Keratinocyte (primary cell): Measurements from ENCODE around the gene UBXN2A. TPM values are rescaled to one million over a fixed set of nuclear protein-coding genes. Genes with fewer than 3 reads are reported as not detected.

Experiments used
- DNase-seq: peaks from one replicate; pipeline ENCODE4 v3.0.0-alpha.2; 2011; ENCODE audit warnings: low read depth, missing footprints, low spot score
- FAIRE-seq: peaks from 2 replicates; lab custom pipeline; 2011; peaks lifted over from hg19 to GRCh38; lab: Jason Lieb, UNC
- H2AFZ ChIP-seq: 2 replicates; pipeline ENCODE4 v1.6.0; 2012; ENCODE audit warnings: low read length, control low read depth, inconsistent platforms; ENCODE audit not compliant: control insufficient read depth
- H3K27ac ChIP-seq: 2 replicates; pipeline ENCODE4 v1.5.1; 2011; ENCODE audit warnings: low read length; ENCODE audit not compliant: control insufficient read depth, insufficient read depth
- H3K27me3 ChIP-seq: 3 replicates; pipeline ENCODE4 v1.6.0; 2011; ENCODE audit warnings: low read length; ENCODE audit not compliant: control insufficient read depth, insufficient read depth; ENCODE audit errors: extremely low read depth
- H3K36me3 ChIP-seq, 2 experiments: 2 replicates in 1 of 2; 3 replicates in 1 of 2; pipeline ENCODE4 v1.5.1; 2011; ENCODE audit warnings: low read length in 2 of 2, mild to moderate bottlenecking in 1 of 2; ENCODE audit not compliant: control insufficient read depth in 2 of 2, insufficient read depth in 2 of 2; ENCODE audit errors: extremely low read depth in 1 of 2
- H3K4me1 ChIP-seq: 3 replicates; pipeline ENCODE4 v1.5.1; 2011; ENCODE audit warnings: low read length; ENCODE audit not compliant: control insufficient read depth, insufficient read depth; ENCODE audit errors: extremely low read depth
- H3K4me2 ChIP-seq: 3 replicates; pipeline ENCODE4 v1.6.0; 2011; ENCODE audit warnings: low read depth, low read length; ENCODE audit not compliant: control insufficient read depth, insufficient read depth; ENCODE audit errors: extremely low read depth
- H3K4me3 ChIP-seq, 3 experiments: fragments of 200-600 bp in 1 of 3; sonication (generic) in 1 of 3; 2 replicates in 2 of 3; 3 replicates in 1 of 3; pipeline ENCODE4 v1.5.1; 2011 to 2016; ENCODE audit warnings: low read length in 3 of 3, mild to moderate bottlenecking in 3 of 3, control low read depth in 2 of 3, inconsistent platforms in 1 of 3, low read depth in 1 of 3, mixed read lengths in 1 of 3, mixed run types in 1 of 3, moderate library complexity in 1 of 3; ENCODE audit not compliant: control insufficient read depth in 2 of 3, insufficient read depth in 2 of 3; ENCODE audit errors: extremely low read depth in 1 of 3
- H3K79me2 ChIP-seq: 2 replicates; pipeline ENCODE4 v1.6.0; 2012; ENCODE audit warnings: low read length; ENCODE audit not compliant: control insufficient read depth, insufficient read depth
- H3K9ac ChIP-seq: 3 replicates; pipeline ENCODE4 v1.6.0; 2011; ENCODE audit warnings: low read length; ENCODE audit not compliant: control insufficient read depth, insufficient read depth; ENCODE audit errors: extremely low read depth
- H3K9me1 ChIP-seq: 3 replicates; pipeline ENCODE4 v1.6.0; 2011; ENCODE audit warnings: low read length; ENCODE audit not compliant: control insufficient read depth, insufficient read depth; ENCODE audit errors: extremely low read depth
- H3K9me3 ChIP-seq: 2 replicates; pipeline ENCODE4 v1.5.1; 2012; ENCODE audit warnings: low read depth, low read length; ENCODE audit not compliant: control insufficient read depth
- H4K20me1 ChIP-seq: 3 replicates; pipeline ENCODE4 v1.6.0; 2011; ENCODE audit warnings: low read length; ENCODE audit not compliant: control insufficient read depth, insufficient read depth; ENCODE audit errors: extremely low read depth
- EZH2 ChIP-seq: IDR thresholded peaks from one replicate; pipeline ENCODE4 v1.6.1; 2012; ENCODE audit warnings: inconsistent platforms, mild to moderate bottlenecking, low read length, moderate library complexity
- dilution Hi-C: fragments of 300-500 bp; cut with MboI; formaldehyde crosslinking; loops from one replicate; pipeline ENCODE4 v1.7.0; 2020; ENCODE audit warnings: low sequenced_read_pairs; ENCODE audit not compliant: extremely low pct_ligation_motif_present
- polyA plus RNA-seq, 5 experiments: library from polyadenylated mRNA; depleted of rRNA in 3 of 5; stranded (reverse) in 3 of 5; stranded (forward) in 1 of 5; unstranded in 1 of 5; fragments of >200 nt; gene quantifications; 1 replicate in 1 of 5; 2 replicates in 3 of 5; 3 replicates in 1 of 5; pipeline versions ENCODE4 v1.2.1 to v1.2.3, GENCODE V29; 2011 to 2012; ENCODE audit warnings: missing spikeins in 2 of 5, low read depth in 1 of 5, low replicate concordance in 1 of 5
- TF ChIP-seq, protein P1 (sequence below), 3 experiments: IDR thresholded peaks in 1 of 3; conservative IDR thresholded peaks in 1 of 3; optimal IDR thresholded peaks in 1 of 3; 2 replicates in 2 of 3; 3 replicates in 1 of 3; pipeline versions ENCODE3 to v1.5.1; 2011; ENCODE audit warnings: low read length in 3 of 3, mild to moderate bottlenecking in 3 of 3, moderate library complexity in 2 of 3, control low read depth in 1 of 3, inconsistent platforms in 1 of 3; ENCODE audit not compliant: insufficient read depth in 2 of 3; ENCODE audit errors: extremely low read depth in 1 of 3

Gene UBXN2A
- polyA plus RNA-seq, 1 donor (not counting 4 experiments of a cell fraction or from before 2014, with no cell fraction given): 11.7 TPM

DNA sequence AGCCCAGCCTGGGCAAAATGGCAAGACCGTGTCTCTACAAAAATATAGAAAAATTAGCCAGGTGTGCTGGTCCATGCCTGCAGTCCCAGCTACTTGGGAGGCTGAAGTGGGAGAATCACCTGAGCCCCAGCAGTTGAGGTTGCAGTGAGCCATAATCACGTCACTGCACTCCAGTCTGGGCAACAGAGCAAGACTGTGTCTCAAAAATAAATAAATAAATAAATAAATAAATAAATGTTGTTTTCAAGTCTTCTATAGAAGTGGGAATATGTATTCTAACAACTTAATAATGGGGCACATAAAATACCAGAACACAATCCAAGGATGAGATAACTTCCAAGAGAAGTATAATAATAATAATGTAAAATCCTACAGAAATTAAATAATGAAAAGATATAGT, 37.2 kb upstream of the UBXN2A start:
- FAIRE-seq (no peak), DNase-seq (no peak)
- Histone ChIP-seq H3K4me3 (no peak overlapping the region), H3K4me1 (peaks cover 26% of the 10 kb centered on the region), H3K79me2 (peaks cover 20% of the 10 kb centered on the region), H3K9me1 (no peaks in the 10 kb centered on the region), H3K27me3 (no peaks in the 10 kb centered on the region), H3K9ac (no peak overlapping the region), H3K9me3 (no peaks in the 10 kb centered on the region), H3K4me2 (no peak overlapping the region), H3K36me3 (no peaks in the 10 kb centered on the region), H3K27ac (no peak overlapping the region), H4K20me1 (peaks cover 7% of the 10 kb centered on the region), H2AFZ (no peak overlapping the region)
- dilution Hi-C loops: no loop called here
- TF ChIP-seq EZH2: no peak
- TF ChIP-seq, protein P1, sequence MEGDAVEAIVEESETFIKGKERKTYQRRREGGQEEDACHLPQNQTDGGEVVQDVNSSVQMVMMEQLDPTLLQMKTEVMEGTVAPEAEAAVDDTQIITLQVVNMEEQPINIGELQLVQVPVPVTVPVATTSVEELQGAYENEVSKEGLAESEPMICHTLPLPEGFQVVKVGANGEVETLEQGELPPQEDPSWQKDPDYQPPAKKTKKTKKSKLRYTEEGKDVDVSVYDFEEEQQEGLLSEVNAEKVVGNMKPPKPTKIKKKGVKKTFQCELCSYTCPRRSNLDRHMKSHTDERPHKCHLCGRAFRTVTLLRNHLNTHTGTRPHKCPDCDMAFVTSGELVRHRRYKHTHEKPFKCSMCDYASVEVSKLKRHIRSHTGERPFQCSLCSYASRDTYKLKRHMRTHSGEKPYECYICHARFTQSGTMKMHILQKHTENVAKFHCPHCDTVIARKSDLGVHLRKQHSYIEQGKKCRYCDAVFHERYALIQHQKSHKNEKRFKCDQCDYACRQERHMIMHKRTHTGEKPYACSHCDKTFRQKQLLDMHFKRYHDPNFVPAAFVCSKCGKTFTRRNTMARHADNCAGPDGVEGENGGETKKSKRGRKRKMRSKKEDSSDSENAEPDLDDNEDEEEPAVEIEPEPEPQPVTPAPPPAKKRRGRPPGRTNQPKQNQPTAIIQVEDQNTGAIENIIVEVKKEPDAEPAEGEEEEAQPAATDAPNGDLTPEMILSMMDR (optimal IDR thresholded peaks at IDR 0.05 in 1 of 3, IDR thresholded peaks at IDR 0.05 in 1 of 3, conservative IDR thresholded peaks at IDR 0.05 in 1 of 3; ENCODE audit: extremely low read depth in 1 of 3, insufficient read depth in 2 of 3, low read length in 3 of 3): no peak

DNA sequence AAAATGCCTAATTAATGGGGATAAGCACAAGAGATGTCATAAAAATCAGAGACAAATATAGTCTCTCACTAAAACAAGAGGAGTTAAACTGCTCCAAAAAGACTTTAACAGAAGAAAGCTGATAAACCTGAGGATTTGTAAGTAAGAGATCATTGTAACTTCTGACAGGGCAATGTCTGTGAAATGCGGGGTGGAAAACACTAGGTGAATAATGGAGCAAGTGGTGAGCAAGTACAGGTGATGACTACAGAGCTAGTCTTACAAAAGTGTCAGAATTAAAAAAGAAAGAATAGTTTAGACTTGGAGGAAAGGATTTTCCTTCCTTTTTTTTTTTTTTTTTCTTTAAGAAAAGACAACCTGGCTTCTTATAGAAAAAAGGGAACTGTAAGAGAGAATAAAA, 36.0 kb upstream of the UBXN2A start:
- peaks cover 26% of the 10 kb centered on the region for H3K4me1 ChIP-seq
- no peaks in the 10 kb centered on the region for H3K9me3 ChIP-seq
- no peak for DNase-seq
- no peak overlapping the region for H2AFZ ChIP-seq
- dilution Hi-C loops: no loop called here
- H4K20me1 ChIP-seq: peaks cover 7% of the 10 kb centered on the region
- H3K79me2 ChIP-seq: peaks cover 14% of the 10 kb centered on the region
- no peaks in the 10 kb centered on the region for H3K9me1 ChIP-seq
- H3K4me3 ChIP-seq: no peak overlapping the region
- no peaks in the 10 kb centered on the region for H3K27me3 ChIP-seq
- H3K4me2 ChIP-seq: no peak overlapping the region
- H3K36me3 ChIP-seq: no peaks in the 10 kb centered on the region
- TF ChIP-seq, protein P1 (optimal IDR thresholded peaks at IDR 0.05 in 1 of 3, IDR thresholded peaks at IDR 0.05 in 1 of 3, conservative IDR thresholded peaks at IDR 0.05 in 1 of 3; ENCODE audit: extremely low read depth in 1 of 3, insufficient read depth in 2 of 3, low read length in 3 of 3): no peak
- TF ChIP-seq EZH2: no peak
- H3K27ac ChIP-seq: no peak overlapping the region
- no peak overlapping the region for H3K9ac ChIP-seq
- no peak for FAIRE-seq
